GM21360 (cell line): ENCODE results near the gene KRTAP12-2.
"Not testable (repeated sequence)": the region's sequence is repeated elsewhere in the genome, so short reads cannot be mapped to it uniquely, and the experiment has no call there.

Source experiments
- ATAC-seq: cut with Tn5 transposase; IDR thresholded peaks from one replicate; pipeline ENCODE4 v1.9.1; 2021; ENCODE audit warnings: mild to moderate bottlenecking, moderate library complexity; ENCODE audit not compliant: unreplicated experiment

KRTAP12-2 gene

DNA sequence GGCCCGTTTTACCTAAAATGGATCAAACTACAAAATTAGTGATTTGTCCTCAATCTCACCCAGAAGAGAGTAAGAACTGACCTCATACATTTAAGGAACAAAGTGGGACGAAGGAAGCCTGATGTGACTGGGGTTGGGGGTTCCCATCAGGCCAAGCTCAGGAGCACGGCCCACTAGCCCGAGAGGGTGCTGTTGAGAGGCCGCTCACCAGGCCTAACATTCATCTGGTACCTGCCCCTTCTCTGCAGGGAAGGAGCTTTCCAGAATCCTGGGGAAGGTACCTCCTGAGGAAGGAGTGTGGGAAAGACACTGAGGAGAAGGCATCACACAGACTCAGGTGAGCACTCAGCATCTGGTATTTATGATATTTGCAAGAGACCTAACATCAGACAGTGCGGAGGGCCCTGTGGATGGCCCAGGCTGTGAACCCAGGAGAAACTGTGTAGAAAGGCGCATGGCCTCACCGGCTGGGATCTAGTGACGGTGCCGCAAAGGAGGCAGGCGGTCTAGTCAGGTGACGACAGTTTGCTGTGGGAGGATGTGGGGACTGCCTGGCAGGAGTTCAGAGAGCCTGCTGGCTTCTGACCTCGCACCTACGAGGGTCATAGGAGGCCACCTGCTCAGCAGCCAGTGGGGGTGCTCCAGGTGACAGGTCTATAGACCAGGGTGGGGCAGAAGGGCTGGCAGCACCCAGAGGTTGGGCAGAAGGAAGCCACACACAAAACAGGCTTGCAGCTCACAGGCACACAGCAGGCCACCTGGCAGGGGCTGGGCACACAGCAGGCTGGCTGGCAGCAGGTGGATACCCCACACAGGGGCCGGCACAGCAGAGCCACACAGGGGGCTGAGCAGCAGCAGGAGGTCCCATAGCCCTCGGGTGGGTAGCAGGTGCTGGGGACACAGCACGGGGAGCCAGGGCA, 12.8 kb downstream of the KRTAP12-2 start:
- no peak for ATAC-seq

DNA sequence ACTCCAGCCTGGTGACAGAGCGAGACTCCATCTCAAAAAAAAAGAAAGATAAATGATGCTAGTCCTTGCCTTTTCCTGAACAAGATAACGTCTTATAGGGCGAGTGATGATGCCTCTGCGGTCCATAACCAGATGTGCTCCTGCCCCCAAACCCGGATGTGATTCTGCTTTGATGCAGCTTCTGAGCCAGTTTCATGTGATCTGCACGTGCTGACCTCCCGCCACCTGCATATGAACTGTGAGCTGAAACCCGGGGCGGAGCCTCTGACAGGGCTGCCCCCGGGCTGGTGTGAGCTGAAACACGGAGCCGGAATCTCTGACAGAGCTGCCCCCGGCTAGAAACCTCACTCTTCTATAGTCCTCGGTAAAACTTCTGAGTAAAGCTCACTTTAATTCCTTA, 13.6 kb downstream of the KRTAP12-2 start:
- ATAC-seq, result no peak

DNA sequence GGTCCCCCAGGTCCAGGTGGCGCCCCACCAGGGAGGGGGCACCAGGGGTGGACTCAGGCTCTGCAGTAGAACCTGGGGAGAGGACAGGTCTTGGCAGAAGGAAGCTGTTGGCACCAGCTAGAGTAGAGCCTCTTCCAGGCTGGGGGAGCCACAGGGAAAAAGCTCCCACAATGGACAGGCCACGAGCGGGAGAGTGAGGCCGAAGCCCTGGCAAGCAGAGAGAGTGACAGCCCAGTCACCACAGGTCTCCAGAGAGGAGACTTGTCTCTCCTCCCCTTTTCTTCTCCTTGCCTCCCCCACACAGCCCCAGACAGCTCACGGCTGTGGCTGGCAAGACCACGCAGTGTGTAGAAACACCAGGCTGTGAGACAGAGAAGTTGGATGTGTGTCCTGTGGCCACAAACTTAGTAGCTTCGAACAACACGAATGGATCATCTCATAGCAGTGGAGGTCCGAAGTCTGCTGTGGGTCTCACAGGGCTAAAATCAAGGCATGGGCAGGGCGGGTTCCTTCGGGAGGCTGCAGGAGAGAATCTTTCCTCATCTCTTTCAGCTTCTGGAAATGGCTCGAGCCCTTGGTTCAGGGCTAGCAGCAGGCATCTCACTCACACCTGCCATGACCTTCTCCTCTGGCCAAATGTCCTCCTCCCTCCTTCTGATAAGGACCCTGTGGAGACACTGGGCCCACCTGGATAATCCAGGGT, 15.6 kb downstream of the KRTAP12-2 start:
- ATAC-seq, result no peak

DNA sequence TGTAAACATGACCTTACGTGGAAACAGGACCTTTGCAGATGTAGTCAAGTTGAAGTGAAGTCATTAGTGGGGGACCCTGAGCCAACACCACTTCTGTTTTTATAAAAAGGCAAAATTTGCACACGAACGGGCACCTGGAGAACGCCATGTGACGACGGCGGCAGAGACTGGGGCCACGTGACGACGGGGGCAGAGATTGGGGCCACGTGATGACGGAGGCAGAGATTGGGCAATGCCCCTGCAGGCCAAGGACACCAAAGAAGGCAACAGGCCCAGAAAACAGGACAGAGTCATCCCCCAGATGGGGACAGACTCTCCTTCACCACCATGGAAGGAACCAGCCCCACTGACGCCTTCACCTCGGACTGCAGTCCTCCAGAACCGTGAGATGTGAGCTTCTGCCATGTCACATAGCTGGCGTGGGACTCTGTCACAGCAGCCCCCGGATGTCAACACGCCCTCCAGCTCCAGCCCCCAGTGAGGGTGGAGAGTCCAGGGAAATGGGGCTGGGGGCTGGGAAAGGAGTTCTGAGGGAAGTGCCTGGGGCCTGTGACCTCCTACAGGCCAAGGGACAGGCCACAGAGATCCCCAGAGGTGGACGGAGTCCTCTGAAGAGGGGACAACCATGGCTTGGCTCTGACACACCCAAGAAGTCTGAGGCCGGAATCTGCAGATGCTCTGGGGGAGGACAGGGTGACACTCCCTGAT, 16.3 kb downstream of the KRTAP12-2 start:
- no peak for ATAC-seq

DNA sequence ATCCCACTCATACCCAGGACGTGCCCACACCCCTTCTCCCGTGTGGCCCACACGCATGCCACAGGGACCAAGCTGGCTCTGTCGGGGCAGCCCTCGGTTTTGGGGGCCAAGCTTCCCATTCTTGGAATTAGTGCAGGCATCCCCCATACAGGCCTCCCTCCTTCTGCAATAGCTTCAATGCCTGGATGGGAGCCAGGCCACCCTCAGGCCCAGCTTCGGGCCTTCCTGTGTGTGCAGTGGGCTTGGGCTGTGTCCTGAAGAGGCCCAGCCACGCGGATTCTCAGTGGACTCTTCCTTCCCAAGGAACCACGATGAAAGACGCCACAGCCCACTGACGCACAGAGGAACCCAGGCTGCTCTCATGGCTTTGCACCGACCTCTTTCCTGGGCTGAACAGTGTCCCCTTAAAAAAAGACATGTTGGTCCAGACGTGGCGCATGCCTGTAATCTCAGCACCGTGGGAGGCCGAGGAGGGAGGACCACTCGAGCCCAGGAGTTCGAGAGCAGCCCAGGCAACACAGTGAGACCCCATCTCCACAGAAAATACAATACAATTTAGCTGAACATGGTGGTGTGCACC, 17.1 kb downstream of the KRTAP12-2 start:
- ATAC-seq, result no peak

DNA sequence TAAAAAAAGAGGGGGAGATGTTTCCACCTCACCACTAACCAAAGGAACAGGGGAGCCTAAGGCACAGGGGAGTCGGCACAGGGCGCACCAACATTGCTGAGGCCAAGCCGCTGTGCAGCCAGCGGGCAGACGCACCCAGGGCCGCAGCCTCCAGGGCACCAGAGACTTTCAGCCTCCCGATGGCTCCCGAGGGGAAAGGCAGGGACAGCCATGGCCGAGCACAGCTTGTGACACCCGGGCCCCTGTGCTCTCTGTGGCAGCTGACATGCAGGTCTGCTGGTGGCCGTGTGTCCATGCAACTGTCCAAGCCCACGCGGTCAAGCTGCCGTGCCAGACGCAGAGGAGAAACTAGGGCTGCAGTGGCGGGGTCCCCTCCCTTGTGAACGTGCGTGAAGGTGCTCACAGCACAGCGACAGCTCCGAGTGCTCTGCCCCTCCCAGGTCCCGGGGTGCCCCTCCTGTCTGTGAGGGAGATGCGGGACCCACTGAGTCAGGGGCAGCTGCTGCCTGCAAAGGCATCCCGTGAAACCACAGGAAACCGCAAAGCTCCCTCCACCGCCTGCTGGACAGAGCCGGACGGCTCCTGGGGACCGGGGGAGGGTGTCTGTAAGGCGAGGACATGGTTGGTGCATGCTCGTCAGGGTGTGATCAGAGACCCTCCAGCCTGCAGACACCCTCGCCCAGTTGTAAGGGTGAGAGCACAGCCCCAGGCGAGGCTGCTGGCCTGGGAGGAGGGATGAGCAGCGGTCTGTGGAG, 18.0 kb downstream of the KRTAP12-2 start:
- no peak for ATAC-seq

DNA sequence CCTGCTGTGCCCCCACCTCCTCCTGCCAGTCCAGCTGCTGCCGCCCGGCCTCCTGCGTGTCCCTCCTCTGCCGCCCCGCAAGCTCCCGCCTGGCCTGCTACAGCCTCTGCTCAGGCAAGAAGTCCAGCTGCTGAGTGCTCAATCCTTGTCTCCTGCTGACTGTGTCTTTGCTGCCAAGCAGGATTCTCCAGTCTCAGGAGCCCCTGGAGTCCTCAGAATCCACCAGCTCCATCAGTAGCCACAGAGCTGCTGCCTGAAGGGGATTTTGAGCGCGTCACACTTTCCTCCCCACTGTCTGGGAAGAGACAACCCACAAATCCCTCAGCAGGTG, 19.5 kb downstream of the KRTAP12-2 start:
- no peak for ATAC-seq

DNA sequence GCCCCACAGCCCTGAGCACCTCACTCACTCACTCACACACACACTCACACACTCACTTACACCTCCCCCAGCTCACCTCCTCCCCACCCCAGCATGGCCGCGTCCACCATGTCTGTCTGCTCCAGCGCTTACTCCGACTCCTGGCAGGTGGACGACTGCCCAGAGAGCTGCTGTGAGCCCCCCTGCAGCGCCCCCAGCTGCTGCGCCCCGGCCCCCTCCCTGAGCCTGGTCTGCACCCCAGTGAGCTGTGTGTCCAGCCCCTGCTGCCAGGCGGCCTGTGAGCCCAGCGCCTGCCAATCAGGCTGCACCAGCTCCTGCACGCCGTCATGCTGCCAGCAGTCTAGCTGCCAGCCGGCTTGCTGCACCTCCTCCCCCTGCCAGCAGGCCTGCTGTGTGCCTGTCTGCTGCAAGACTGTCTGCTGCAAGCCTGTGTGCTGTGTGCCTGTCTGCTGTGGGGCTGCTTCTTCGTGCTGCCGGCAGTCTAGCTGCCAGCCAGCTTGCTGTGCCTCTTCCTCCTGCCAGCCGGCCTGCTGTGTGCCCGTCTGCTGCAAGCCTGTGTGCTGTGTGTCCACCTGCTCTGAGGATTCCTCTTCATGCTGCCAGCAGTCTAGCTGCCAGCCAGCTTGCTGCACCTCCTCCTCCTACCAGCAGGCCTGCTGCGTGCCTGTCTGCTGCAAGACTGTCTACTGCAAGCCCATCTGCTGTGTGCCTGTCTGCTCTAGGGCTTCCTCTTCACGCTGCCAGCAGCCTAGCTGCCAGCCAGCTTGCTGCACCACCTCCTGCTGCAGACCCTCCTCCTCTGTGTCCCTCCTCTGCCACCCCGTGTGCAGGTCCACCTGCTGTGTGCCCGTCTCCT, 20.1 kb downstream of the KRTAP12-2 start, which contains the start of gene KRTAP10-11:
KRTAP10-11 (plus strand) TSS at position 49 of the 856 bp plus-strand sequence; CDS start at position 94, 45 bp downstream.
- ATAC-seq, result not testable (repeated sequence)

DNA sequence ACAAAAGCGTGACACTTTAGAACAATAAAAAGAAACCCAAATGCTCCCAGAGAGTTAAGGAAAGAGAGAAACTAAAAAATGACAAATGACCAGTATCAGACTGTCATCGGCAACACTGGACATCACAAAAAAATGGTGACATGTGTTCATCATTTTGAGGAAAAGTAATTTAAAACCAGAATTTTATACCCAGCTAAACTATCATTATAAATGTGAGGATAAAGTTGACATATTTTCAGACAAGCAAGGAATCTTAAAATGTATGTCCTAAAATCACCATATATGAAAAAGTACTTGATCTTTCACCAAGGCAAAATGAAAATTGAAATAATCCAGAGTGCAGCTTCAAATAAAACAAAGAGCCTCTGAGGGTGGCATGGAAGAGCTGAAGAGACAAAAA, 21.8 kb downstream of the KRTAP12-2 start:
- no peak for ATAC-seq

DNA sequence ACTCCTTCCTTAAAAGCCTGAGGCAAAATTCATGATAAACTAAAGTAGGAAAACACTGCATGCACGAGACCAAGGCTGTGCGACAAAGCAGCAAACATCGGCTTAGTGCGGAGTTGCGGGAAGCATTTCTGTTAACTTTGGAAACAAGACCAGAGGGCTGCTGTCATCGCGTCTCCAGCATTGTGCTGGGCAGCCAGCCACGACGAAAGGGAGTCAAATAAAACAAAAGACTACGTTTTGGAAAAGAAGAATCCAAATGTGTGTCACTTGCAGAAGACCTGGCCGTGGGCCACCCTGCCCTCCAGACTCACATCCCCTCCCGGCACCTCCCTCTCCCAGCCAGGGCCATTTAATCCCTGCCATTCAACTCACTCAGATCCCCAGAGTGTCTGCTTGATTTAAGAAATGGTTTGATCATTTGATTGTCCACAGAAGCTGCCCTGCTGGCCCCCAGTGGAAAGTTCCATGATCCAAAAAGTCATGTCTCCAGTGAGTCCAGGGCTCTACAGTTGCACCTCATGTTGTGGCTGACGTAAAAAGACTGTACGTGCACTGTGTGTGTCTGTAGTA, 22.9 kb downstream of the KRTAP12-2 start:
- ATAC-seq, result no peak

DNA sequence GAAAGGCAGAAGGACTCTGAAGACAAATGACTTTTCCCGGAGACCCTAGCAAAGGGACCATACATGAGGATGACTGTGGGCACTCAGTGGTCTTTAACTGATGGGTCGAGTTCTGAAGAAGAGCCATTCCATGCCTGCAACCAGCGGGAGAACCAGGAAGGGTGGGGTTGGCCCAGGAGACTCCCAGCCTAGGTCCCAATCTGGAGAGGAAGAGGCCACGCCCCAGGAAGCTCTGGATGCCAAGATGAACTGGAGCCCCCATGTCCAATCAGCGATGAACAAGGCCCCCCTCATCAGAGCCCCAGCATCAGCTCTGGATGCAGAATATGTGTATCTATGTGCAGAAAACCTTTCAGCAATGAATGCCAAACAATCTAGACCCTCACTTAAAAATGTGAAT, 26.0 kb downstream of the KRTAP12-2 start:
- ATAC-seq, result no peak

DNA sequence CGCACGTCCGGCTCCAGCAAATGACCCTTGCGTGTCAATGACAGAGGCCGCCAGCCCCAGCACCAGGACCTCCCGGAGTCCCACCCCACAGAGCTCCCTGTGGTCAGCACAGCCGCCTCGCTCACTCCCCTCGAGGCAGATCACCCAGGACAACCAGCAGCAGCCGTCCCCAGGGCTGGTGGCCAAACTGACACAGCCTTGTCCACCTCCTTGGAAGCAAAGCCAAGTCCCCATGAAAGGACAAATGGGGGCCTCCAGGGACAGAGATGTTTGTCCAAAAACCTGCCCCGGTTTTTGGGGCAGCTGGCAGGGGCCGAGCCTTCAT, 27.4 kb downstream of the KRTAP12-2 start:
- ATAC-seq, result no peak

DNA sequence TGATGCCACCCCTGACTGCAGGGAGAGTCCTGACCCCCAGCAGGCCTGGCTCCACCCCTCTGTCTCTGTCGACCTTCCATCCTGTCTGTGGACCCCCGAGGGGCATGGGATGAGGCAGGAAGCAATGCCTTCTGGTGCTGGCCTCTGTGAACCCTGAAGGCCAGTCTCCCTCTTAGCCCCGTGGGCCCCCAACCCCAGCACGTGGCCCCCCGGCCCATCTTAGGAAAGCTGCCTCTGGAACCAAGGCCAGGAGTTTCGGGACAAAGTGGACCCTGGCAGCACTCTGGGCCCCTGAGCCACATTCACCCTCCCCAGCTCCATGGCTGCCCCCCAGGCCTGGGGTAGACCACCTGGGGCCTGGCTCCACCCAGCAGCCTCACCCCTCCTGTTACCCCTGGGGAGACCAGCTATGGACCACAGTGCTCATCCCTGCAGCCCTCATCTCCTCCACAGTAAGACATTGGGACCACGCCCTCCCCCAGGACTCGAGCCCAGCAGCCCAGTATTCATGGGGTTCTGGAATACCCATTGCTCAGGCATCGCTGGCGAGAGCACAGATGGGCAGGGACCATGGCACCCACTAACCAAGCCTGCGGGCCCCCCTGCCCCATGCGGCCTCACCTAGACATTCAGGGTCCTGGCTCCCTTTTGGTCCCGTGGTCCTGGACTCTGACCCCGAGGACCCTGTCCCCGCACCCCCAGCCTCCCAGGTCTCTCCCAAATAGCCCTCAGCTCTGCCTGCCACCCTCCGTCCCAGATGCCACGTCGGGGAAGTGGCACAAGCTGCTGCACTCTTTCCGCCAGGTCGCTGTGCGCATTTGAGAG, 28.0 kb downstream of the KRTAP12-2 start:
- ATAC-seq, result not testable (repeated sequence)

DNA sequence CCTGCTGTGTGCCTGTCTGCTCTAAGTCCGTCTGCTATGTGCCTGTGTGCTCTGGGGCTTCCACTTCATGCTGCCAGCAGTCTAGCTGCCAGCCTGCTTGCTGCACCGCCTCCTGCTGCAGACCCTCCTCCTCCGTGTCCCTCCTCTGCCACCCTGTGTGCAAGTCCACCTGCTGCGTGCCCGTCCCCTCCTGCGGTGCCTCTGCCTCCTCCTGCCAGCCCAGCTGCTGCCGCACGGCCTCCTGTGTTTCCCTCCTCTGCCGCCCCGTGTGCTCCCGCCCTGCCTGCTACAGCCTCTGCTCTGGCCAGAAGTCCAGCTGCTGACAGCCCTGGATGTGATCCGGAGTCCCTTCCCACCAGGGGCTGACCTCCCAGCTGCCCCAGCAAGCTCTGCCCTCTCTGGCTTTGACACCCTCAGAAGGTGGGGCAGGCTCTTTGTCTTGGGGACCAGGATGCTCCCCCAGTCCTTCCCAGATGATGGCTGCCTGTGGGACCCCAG, 28.8 kb downstream of the KRTAP12-2 start:
- not testable (repeated sequence) for ATAC-seq

DNA sequence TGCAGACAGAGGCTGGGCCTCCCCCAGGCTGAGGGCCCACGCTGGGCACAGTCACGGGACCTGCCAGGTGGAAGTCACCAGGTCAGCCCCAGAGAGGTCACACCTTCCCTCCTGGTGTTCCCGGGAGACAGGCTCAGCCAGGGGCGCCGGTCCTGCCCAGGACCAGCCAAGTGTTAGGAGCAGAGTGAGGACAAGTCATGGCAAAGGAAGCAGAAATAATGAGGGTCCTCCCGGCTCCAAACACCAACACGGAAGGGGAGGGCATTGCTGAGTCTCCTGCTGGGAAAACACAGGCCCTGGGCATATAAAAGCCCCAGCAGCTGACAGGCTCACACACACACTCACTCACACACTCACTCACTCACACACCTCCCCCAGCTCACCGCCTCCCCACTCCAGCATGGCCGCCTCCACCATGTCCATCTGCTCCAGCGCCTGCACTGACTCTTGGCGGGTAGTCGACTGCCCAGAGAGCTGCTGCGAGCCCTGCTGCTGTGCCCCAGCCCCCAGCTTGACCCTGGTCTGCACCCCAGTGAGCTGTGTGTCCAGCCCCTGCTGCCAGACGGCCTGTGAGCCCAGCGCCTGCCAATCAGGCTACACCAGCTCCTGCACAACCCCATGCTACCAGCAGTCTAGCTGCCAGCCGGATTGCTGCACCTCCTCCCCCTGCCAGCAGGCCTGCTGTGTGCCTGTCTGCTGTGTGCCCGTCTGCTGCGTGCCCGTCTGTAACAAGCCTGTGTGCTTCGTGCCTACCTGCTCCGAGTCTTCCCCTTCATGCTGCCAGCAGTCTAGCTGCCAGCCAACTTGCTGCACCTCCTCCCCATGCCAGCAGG, 29.5 kb downstream of the KRTAP12-2 start, which contains the start of gene KRTAP10-10:
KRTAP10-10 (plus strand) TSS at position 339 of the 833 bp plus-strand sequence; CDS start at position 401, 62 bp downstream.
- ATAC-seq, result no peak

DNA sequence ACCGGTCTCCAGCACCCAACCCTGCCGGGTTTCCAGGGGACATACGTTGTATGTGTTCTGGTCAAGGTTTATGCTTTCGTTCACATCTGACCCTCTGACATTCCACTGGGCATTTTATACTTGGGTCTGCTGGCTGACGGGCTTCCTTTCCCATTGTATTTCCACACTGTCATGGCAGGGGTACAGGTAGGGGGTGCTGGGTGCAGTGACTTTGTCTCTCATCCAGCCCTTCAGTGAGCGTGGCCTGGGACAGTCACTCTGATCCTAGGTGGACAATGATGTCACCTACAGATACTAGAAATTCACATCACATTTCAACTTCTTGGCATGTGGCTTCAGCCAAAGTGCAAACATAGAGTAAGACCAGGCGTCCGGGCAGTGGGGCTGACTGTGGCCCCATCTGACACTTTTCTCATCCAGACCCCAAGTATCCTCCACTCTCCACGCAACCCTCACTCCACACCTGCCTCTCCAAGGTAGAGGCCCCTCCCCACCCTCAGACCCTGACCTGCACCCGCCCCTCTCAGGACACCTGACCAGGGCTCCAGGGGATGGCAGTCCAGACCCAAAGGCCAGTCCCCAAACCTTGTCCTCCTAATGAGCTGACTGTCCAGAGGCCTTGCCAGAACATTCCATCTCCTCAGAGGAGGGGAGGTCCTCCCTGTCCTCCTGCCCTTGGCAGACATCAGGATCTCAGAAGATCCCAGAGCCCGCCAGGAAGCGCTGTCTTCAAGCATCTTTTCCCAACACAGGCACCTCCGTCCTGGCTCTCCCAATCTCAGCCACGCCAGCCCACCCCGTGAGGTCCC, 30.3 kb downstream of the KRTAP12-2 start:
- no peak for ATAC-seq
